HG02852 (cell line): ENCODE results near the gene KLC4.

ENCODE experiments used
- ATAC-seq: cut with Tn5 transposase; IDR thresholded peaks from one replicate; pipeline ENCODE4 v1.9.1; 2021; ENCODE audit warnings: mild to moderate bottlenecking, moderate library complexity; ENCODE audit not compliant: unreplicated experiment

The KLC4 gene

DNA sequence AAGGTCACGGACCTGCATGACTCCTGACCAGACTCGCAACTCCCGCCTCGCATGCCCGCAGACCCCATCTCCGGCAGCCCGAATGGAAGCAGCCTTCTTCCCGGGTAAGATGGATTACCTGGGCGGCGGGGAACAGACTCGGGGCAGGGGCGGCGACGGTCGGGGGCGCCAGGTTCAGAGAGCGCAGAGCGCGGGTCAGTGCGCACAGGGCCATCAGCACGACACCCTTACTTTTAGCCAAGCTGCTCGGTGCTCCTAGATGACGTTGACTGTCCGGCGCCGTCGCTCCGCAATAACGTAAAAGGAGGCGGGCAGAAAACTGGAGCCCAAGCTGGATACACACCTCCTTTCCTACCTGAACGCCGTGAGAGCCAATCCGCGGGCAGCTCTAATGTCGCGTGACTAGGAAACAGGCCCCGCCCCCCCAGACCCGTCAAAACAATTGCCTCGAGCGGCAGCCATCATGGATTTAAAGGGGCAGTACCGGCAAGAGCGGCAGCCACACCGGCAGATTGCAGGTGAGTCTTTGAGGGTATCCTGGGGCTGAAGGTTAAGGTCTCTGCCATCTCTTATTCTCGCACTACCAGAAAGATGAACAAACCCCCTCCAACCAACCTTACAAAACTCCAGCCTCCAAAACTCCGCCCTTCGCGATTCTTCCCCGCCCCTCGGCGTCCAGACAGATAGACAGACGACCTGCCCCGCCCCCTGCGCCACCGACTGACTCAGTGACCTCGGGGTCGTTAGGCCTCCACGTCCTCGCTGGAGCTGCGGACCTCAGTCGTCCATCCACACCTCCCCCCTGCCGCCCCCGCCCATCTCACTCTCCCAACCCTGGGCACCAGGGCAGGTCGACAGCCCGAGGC is at the start of gene KLC4, which contains the start of gene MRPL2:
Gene KLC4 (plus strand): TSS at position 464 of the 866 bp plus-strand sequence. CDS start 1,705 bp downstream, outside the sequence.
Gene MRPL2 (minus strand): TSS at position 267 of the 866 bp plus-strand sequence. CDS start 53 bp downstream, at position 214.
- ATAC-seq: peak; percentile 88

- ATAC-seq: no peak
These were observed 48.2 kb upstream of the KLC4 start for GRCh38 chr6:43011207-43011606.

GRCh38 chr6:43012364-43012763 is 47.1 kb upstream of the KLC4 start:
- no peak for ATAC-seq

GRCh38 chr6:43013097-43013842 is 46.2 kb upstream of the KLC4 start:
- ATAC-seq: peak; percentile 18

DNA sequence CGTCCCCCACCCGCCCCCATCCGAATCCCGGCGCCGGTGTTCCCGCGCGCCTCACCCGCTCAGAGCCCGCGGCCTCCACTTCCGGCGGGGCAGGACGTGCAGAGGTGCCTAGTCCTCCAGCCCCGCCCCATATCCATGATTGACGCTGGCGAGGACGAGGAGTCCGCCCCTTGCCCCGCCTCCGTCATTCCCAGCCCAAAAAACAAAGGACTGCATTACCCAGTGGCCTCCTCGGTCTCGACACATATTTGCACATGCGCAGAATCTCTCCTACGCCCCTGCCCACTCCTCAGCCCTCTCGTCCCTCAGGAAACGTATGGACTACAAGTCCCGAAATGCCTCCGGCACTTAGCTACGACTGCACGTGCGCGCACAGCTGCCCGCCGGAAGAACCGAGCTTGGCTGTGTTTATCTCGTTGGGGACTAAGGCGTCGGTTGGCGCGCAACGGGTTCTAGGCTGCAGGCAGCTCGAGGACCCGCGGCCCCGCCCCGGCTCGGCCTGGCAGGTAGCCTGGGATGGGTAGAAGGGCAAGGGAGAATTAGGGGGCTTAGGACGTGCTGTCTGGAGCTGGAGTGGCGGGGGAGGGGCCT is 45.5 kb upstream of the KLC4 start, which contains the start of the genes KLHDC3 and MEA1:
Gene KLHDC3 (plus strand): TSS at position 407 of the 591 bp plus-strand sequence. CDS start 2,944 bp downstream, outside the sequence.
Gene MEA1 (minus strand): TSS at position 104 of the 591 bp plus-strand sequence. CDS start 133 bp downstream, outside the sequence.
- ATAC-seq: peak; percentile 94

DNA sequence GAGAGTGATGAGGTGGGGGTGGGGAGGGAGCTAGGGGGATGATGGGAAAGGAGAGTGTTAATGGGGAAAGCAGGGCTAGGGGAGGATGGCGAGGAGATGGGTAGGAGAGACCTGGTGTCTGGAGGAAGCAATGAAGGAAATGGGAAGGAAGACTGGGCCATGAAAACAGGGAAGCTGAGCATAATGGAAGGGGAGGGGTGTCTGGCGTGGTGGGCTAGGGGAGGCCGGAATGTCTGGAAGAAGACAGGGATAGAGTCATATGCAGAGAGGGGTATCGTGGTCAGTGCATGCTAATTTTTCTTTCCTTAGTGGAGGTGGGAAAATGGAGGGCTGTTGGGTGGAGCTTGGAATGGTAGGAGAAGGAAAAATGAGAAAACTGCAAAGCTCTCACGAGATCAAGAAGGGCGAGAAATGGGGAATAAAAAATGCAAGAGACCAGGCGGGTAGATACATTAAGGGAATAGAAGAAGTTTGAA is 45.0 kb upstream of the KLC4 start:
- ATAC-seq: no peak

- no peak for ATAC-seq
These were observed 43.1 kb upstream of the KLC4 start for GRCh38 chr6:43016176-43016942.

- no peak for ATAC-seq
These were observed 42.5 kb upstream of the KLC4 start for GRCh38 chr6:43016943-43017334.

GRCh38 chr6:43019152-43019551 is 40.3 kb upstream of the KLC4 start:
- no peak for ATAC-seq

GRCh38 chr6:43020052-43020705 is 39.3 kb upstream of the KLC4 start:
- ATAC-seq: no peak

GRCh38 chr6:43020847-43021246 is 38.6 kb upstream of the KLC4 start:
- ATAC-seq: no peak

GRCh38 chr6:43021270-43022047 is 38.0 kb upstream of the KLC4 start, which contains the start of gene RRP36:
Gene RRP36 (plus strand): TSS chr6:43021623. CDS start chr6:43021655, 32 bp downstream.
- peak; percentile 87 for ATAC-seq

- ATAC-seq: no peak
These were observed 35.0 kb upstream of the KLC4 start for GRCh38 chr6:43024436-43024835.

DNA sequence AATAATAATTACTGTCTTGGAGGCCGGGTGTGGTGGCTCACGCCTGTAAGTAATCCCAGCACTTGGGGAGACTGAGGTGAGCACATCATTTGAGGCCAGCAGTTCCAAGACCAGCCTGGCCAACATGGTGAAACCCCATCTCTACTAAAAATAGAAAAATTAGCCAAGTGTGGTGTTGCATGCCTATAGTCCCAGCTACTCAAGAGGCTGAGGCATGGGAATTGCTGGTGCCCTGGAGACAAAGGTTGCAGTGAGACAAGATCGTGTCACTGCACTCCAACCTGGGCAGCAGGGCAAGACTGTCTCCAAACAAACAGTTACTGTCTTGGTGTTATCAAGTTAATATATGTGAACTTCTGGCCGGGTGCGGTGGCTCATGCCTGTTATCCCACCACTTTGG is 33.1 kb upstream of the KLC4 start:
- ATAC-seq: no peak

DNA sequence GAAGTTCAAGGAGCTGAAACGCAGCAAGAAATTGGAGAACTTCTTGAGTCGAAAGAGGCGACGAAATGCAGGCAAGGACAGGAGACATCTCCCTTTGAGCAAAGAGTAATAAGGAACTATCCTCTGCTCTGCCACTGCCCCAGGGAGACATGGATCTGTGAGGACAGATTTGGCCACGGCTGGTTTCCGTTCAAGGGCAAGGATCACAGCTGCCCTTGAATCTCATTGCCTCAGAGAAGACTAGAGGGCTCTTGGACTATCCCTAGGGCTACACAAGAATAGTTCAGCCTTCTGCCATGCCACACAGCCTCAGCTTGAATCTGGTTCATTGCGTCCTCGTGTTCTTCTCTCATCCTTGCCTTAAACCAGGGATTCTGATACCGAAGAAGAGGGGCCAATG is 30.3 kb upstream of the KLC4 start:
- no peak for ATAC-seq

- no peak for ATAC-seq
These were observed 27.1 kb upstream of the KLC4 start for GRCh38 chr6:43032326-43032725.

- no peak for ATAC-seq
These were observed 25.8 kb upstream of the KLC4 start for GRCh38 chr6:43033496-43034189.

GRCh38 chr6:43034190-43034525 is 25.3 kb upstream of the KLC4 start:
- ATAC-seq: no peak
